ENCODE data around the gene ARID1B. TPM values are rescaled to one million over a fixed set of nuclear protein-coding genes. Genes with fewer than 3 reads are reported as not detected.

Gene ARID1B
- total RNA-seq, 1 donor from 2014 or later, result 62.1 TPM

- Mint-ChIP-seq H3K36me3 (no peaks in the 10 kb centered on the region), H3K9me3 (no peaks in the 10 kb centered on the region), H3K4me3 (no peak overlapping the region), H3K27ac (no peak overlapping the region), H3K4me1 (peaks cover 7% of the 10 kb centered on the region), H3K27me3 (ENCODE audit: insufficient read depth, low read depth) (peaks cover 5% of the 10 kb centered on the region)
- Histone ChIP-seq H3K36me3 (no peaks in the 10 kb centered on the region), H3K4me1 (peaks cover 15% of the 10 kb centered on the region), H2AFZ (replicated peaks) (no peak overlapping the region), H4K20me1 (ENCODE audit: low read depth) (no peaks in the 10 kb centered on the region), H3K27ac (no peak overlapping the region), H3K9ac (no peak overlapping the region), H3K4me2 (no peak overlapping the region), H3F3A (ENCODE audit: low read depth) (no peaks in the 10 kb centered on the region), H3K9me3 (ENCODE audit: low read depth) (no peaks in the 10 kb centered on the region), H3K4me3 (no peak overlapping the region), H3K79me2 (ENCODE audit: low read depth) (no peaks in the 10 kb centered on the region), H3K27me3 (no peaks in the 10 kb centered on the region)
- peak; percentile 63 for DNase-seq (ENCODE audit: low spot score)
- TF ChIP-seq EZH2phosphoT487 (IDR thresholded peaks at IDR 0.05) (no peak), CTCF (IDR thresholded peaks at IDR 0.05) (no peak), EZH2 (IDR thresholded peaks at IDR 0.05) (no peak)
Observed at GRCh38 chr6:156731396-156731795, 45.8 kb upstream of the ARID1B start.

- no peaks in the 10 kb centered on the region for H3K27me3 ChIP-seq
- H3K79me2 ChIP-seq (ENCODE audit: low read depth), result no peaks in the 10 kb centered on the region
- no peak overlapping the region for H3K4me2 ChIP-seq
- peaks cover 13% of the 10 kb centered on the region for H3K4me1 Mint-ChIP-seq
- DNase-seq (ENCODE audit: low spot score), result no peak
- no peak overlapping the region for H3K27ac ChIP-seq
- TF ChIP-seq EZH2 (IDR thresholded peaks at IDR 0.05) (no peak), EZH2phosphoT487 (IDR thresholded peaks at IDR 0.05) (no peak), CTCF (IDR thresholded peaks at IDR 0.05) (no peak)
- H3K27me3 Mint-ChIP-seq (ENCODE audit: insufficient read depth, low read depth), result peaks cover 5% of the 10 kb centered on the region
- H4K20me1 ChIP-seq (ENCODE audit: low read depth), result no peaks in the 10 kb centered on the region
- no peak overlapping the region for H2AFZ ChIP-seq (replicated peaks)
- peaks cover 13% of the 10 kb centered on the region for H3K4me1 ChIP-seq
- no peaks in the 10 kb centered on the region for H3K9me3 ChIP-seq (ENCODE audit: low read depth)
- H3K4me3 ChIP-seq, result no peak overlapping the region
- no peak overlapping the region for H3K9ac ChIP-seq
- H3K9me3 Mint-ChIP-seq, result peaks cover 6% of the 10 kb centered on the region
- H3K27ac Mint-ChIP-seq, result no peak overlapping the region
- no peaks in the 10 kb centered on the region for H3K36me3 ChIP-seq
- H3F3A ChIP-seq (ENCODE audit: low read depth), result no peaks in the 10 kb centered on the region
- H3K36me3 Mint-ChIP-seq, result no peaks in the 10 kb centered on the region
- H3K4me3 Mint-ChIP-seq, result no peak overlapping the region
Observed at GRCh38 chr6:156735751-156736150, 41.4 kb upstream of the ARID1B start.

GRCh38 chr6:156740604-156741003, 36.6 kb upstream of the ARID1B start:
- no peak overlapping the region for H3K4me3 ChIP-seq
- TF ChIP-seq EZH2 (IDR thresholded peaks at IDR 0.05) (no peak), EZH2phosphoT487 (IDR thresholded peaks at IDR 0.05) (no peak), CTCF (IDR thresholded peaks at IDR 0.05) (no peak)
- no peaks in the 10 kb centered on the region for H3K79me2 ChIP-seq (ENCODE audit: low read depth)
- H3K9me3 ChIP-seq (ENCODE audit: low read depth), result no peaks in the 10 kb centered on the region
- H3K27ac ChIP-seq, result no peak overlapping the region
- Mint-ChIP-seq H3K9me3 (peaks cover 8% of the 10 kb centered on the region), H3K27me3 (ENCODE audit: insufficient read depth, low read depth) (peaks cover 2% of the 10 kb centered on the region), H3K27ac (no peak overlapping the region), H3K36me3 (no peaks in the 10 kb centered on the region), H3K4me1 (peaks cover 6% of the 10 kb centered on the region), H3K4me3 (no peak overlapping the region)
- no peaks in the 10 kb centered on the region for H3K36me3 ChIP-seq
- no peak for DNase-seq (ENCODE audit: low spot score)
- no peaks in the 10 kb centered on the region for H3F3A ChIP-seq (ENCODE audit: low read depth)
- H4K20me1 ChIP-seq (ENCODE audit: low read depth), result no peaks in the 10 kb centered on the region
- no peaks in the 10 kb centered on the region for H3K4me1 ChIP-seq
- no peak overlapping the region for H2AFZ ChIP-seq (replicated peaks)
- no peak overlapping the region for H3K4me2 ChIP-seq
- no peaks in the 10 kb centered on the region for H3K27me3 ChIP-seq
- no peak overlapping the region for H3K9ac ChIP-seq

All from neural progenitor cell (in vitro differentiated cells).